PFSK-1 (cell line): Measurements from ENCODE around the gene TRPV5.

Experiments
- POLR2AphosphoS5 ChIP-seq: IDR thresholded peaks from 2 replicates; pipeline ENCODE4 v1.6.1; 2012; ENCODE audit warnings: low read depth, mild to moderate bottlenecking, control low read depth, low read length, moderate library complexity
- REST ChIP-seq, 2 experiments: IDR thresholded peaks; 2 replicates each; pipeline versions ENCODE4 v1.6.1 to v1.8.0; 2011 to 2012; ENCODE audit warnings: low read depth in 2 of 2, low read length in 2 of 2, control low read depth in 1 of 2, inconsistent platforms in 1 of 2, mild to moderate bottlenecking in 1 of 2, moderate library complexity in 1 of 2; ENCODE audit not compliant: insufficient read depth in 1 of 2
- TAF1 ChIP-seq: IDR thresholded peaks from 2 replicates; pipeline ENCODE4 v1.6.1; 2012; ENCODE audit warnings: low read length, control low read depth, borderline replicate concordance; ENCODE audit not compliant: insufficient read depth

GRCh38 chr7:142881586-142882337 is 51.8 kb downstream of the TRPV5 start:
- TF ChIP-seq POLR2AphosphoS5 (no peak), TAF1 (no peak), REST (IDR thresholded peaks at IDR 0.05; ENCODE audit: insufficient read depth in 1 of 2, low read depth in 2 of 2, low read length in 2 of 2) (no peak)
